Activated CD8-positive, alpha-beta memory T cell treated with anti-CD3 and anti-CD28 coated beads for 4 hours (primary cell): Measurements from ENCODE around the gene CCN5.
"Not testable (repeated sequence)": the region's sequence is repeated elsewhere in the genome, so short reads cannot be mapped to it uniquely, and the experiment has no call there.

Experiments
- DNase-seq, 2 donors: peaks; one replicate each; pipeline ENCODE4 v3.0.0-alpha.2; 2020; ENCODE audit warnings: low read depth in 2 of 2

The CCN5 gene

DNA sequence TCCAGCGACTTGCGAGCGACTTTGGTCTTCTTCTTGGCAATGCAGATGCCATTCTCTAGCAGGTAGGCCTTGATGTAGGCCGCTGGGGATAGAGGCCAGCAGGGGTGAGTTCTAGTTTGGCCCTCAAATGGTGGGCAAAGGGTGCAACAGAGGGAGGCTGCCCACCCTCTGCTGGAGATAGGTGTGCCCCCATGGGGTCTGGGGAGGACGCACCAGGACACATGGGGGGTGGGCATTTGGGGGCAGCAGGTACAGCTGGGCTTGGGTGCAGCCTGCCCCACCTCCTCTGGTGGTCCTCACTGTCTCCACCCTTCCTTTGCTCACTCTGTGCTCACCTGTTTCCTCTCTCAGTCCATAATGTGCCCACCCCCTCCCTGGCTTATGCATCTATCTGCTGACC lies 41.8 kb downstream of the CCN5 start:
- no peak for DNase-seq

DNA sequence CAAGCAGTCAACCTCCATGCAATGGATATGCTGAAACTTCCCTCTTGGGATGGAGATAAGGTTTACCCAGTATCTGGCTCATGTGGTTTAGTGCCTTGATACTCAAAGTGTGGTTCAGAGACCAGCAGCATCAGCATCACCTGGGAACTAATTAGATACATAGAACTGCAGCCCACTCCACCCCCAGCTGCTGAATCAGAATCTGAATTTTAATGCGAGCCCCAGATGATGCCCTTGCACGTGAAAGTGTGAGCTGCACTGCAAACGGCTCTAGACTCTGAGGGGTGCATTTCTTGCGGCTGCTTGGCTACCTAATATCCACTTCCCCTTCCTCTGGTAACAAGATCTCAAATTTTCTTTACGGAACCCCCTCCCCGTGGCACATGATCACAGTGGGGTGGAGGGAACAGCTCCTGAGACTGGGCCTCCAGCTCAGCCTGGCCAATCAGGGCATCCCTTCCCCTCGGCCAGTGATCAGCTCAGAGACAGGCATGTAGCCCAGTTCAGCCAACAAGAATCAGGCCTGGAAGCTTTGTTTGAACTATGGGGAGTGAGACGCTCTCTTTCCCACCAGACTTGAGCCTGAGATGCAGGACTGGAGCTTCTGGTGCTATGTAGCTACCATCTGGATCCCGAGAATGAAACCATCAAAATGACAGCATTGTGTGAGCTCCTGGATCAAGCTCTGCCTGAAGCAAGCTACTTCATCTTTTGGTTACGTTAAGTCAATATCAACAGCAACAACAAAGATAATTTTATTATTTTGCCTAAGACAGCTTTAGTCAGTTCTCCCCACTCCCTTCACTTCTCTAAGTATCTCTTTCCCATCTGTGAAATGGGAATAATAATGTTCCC lies 43.3 kb downstream of the CCN5 start:
- no peak for DNase-seq

DNA sequence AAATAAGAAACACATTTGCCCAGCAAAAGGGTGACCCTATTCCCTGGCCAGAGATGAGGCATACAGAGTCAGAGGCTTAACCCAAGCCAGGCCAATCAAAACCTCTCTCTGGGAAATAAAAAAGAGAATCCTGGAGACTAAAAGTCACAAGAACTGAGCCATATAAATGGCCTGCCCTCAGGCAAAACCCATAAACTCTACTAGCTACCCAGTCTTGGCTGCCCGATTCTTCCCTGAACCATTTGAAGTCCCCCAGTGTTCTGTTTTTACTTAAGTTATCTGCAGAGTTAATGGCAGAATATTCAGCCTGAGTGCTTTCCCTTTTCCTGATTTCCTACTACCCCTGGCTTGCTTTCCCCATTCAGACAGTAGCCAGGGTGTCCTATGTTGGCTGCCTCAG lies 44.4 kb downstream of the CCN5 start:
- DNase-seq = no peak

DNA sequence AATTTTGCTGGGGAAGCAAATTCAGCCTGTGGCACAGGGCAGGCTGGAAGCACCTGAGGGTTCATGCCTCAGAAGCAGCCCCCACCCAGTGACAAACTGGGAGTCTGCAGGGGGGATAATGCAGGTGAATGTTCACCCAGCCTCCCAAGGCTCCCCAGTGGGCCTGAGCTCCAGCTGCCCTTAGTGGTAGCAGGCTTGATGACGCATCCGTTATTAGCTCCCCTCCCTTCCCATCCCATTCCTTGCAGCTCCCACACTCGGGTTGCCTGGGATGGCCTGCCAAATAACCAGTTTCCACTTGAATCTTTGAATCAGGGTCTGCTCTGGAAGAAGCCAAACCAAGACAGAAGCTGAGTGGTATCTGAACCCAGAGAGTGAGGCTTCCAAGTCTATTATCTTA lies 46.3 kb downstream of the CCN5 start:
- DNase-seq = no peak

DNA sequence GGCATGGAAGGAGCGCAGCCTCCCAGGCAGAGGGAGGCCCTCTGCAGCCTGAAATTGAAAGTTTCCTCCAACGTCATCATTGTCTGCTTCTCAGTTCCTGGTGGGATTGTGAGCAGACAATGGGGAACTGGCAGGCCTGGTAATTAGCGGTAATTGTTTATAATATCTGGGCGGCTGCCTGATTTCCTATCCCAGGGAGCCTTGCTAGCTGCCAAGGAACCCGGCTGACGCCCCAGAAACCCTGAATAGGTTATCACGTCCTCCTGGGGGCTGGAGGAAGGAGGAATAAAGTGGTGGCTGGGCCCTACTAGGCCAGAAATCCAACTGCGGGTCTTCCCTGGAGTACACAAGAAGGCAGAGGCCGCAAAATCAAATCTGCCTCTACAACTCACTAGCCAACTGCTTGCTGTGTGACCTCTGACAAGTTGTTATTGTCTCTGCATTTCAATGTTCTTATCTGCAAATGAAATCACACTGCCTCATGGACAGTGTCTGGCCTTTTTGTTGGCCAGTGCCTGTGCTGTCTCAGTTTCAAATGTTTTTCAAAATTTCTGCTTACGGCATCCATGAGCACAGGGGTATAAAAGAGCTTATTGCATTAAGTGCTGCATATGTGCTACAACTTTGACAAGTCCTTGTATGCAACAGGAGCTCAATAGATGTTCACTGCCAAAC lies 47.4 kb downstream of the CCN5 start:
- DNase-seq = no peak

DNA sequence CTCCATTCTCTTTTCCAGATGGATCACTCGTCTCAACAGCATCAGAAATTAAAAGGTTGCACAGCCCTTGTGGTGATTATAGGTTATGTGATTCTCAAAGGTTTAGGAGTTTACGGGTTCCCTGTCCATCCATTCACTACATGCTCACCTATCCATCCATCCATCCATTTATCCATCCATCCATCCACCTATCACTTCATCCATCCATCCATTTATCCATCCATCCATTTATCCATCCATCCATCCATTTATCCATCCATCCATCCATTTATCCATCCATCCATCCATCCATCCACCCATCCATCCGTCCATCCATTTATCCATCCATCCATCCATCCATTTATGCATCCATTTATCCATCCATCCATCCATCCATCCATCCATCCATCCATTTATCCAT lies 48.6 kb downstream of the CCN5 start:
- not testable (repeated sequence) for DNase-seq

DNA sequence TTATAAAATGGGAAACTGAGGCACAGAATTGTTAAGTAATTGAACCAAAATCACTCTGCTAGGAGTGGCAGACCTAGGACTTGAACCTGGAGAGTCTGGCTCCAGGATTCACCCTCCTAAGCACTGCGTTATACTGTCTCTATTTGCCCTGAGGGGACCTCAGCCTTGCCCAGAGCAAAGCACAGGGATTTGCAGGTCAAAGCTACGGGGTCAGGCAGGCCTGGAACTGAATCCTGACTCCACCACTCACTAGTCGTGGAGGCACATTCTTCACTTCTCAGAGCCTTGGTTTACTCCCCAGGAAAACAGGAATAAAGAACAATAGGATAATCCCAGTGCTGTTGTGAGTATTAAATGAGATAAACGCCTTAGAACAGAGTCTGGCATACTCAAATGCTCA lies 49.9 kb downstream of the CCN5 start:
- DNase-seq = no peak

DNA sequence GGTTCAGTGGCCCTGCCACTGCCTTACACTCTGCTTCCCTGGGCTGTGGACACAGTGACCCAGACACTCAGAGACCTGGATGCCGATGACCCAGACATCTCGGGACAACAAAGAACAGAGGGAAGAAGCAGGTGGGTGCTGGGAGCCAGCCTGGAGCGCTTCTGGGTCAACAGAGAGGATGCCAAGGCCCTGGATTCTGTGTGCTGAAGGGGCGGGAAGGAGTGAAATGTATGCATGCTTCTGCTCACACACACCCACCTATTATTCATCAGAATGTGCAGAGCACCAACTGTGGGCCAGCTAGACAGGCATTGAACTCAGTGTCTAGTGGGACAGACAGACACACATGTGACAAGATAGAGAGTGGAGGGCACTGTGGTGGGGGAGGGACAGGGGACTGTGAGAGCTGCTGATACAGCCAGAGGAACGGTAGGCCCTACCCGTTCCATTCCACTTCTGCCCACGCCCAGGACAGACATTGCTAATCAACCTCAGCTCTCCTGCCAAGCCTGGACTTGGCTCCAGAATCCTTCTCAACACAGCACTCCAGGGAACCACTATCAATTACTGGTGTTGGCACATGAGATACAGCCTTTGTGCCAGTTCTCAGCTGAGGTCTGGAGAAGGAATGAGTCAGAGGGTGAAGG lies 50.7 kb downstream of the CCN5 start:
- DNase-seq = no peak

DNA sequence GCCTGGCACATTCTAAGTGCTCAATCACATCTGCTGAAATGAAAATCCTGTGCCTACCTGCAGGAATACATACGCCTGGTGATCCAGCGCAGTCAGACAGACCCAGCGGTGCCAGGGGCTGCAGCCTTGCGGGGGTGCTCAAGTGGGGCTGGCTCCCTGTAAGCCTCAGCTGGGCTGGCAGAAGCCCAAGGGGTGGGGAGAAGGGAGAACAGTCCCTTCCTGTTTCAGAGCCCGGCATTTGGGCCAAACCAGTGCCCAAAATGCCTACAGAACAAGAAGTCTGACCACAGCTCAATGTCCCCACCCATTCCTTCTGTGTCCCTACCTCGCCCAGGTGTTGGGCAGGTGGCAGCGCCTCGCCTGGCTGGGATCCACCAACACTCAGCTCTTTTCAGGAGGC lies 53.1 kb downstream of the CCN5 start:
- no peak for DNase-seq

DNA sequence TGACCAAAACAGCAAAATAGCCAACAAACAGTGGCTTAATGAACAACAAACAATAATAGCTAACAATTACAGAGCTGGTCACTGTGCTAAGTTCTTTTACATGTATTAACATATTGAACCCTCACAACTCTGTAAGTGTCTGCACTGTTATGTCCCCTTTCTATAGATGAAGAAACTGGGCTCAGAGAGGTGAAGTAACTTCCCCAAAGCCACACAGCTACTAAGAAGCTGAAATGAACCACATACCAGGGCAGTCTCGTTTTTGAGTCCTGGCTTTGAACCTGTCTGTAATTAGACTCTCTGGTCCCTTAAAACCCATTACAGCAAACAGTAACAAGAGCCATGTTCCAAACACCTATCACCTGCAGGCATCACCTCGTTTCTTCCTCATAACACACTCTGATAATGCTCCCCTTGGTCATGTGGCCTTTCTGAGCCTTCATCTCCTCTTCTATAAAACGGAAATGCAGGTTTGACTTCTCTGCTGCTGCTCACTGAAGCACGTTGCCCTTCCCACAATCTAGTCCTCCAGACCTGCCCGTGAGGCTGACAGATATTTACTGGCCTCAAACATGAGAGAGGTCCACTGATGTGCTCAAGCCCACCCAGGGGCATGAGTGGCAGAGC lies 53.8 kb downstream of the CCN5 start:
- DNase-seq = no peak

DNA sequence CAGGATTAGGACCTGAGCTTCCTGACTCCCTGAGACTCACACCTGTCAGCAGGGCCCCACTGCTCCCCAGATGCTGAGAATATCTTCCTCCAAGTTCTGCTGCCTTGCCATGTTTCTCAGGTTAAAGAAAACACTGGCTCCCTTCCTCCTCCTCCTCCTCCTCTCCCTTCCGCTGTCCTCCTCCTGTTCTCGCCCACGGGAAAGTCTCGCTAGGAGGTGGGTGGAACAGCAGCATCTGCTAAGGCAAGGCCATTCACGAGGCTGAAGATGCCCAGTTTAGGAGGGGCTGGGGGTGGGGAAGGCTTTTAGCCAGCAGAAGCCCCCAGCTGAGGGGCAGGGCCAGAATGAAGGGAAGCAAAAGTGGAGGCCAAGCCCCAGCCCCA lies 54.3 kb downstream of the CCN5 start:
- DNase-seq = no peak

DNA sequence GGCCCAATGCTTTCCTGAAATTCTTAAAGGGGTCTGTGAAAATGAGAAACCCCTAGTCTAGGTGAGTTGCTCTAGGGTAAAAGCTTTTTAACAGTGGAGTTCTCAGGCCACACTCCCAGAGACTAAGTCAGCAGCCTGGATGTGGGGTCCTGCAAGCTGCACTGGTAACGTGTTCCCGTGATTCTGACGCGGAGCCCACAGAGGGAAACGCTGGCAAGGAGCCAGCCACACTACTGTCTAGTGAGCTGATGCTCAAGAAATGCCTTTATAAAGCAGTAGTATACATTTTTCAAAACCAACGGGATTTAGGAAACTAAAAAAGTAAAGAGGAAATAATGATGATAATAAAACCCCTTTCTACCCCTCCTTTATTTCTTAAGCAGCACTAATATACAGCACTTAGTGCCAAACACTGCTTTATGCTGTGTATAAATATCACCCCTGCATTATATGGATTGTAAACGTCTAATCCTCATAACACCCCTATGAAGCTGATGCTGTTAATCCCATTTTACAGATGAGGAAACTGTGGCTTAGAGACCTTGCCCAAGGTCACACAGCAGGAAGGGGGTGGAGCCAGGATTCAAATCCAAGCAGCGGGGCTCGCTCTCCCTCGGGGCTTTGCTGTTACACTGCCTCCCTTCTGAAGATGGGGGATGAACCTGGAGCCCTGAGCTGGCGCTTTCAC lies 55.5 kb downstream of the CCN5 start:
- no peak for DNase-seq

DNA sequence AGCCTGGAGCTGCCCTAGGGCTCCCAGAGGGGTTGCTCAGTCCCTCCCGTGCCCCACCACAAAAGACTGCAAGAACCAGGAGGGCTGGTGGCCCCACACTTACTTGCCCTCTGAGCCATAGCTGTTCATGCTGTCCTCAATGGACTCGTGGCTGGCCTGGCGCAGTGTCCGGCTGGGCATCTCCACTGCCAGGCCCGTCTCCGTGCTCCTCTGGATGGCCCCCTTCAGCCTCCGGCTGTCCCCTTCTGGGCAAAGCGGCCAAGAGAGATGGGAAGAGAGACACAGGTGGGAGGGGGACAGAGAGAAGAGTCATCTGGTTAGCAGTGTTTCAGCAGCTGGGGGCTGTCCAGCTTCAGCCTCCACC lies 56.0 kb downstream of the CCN5 start:
- DNase-seq = no peak

DNA sequence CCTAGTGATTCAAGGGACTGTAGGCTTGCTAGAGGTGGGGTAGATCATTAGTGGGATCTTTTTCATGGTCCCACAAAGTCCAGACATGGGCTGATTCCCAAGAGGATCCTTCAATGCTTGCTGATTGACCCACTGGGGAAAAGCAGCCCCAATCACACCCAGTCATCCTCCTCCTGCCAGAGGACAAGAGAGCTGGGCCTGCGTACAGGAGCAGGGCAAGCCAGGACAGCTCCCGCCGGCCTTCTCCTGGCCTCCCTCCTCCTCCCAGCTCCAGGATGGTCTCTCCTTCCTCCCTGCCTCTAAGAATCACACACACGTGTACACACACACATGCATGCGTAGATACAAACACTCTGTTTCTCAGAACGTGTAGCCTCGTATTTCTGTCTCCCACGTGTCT lies 57.5 kb downstream of the CCN5 start:
- DNase-seq = no peak

DNA sequence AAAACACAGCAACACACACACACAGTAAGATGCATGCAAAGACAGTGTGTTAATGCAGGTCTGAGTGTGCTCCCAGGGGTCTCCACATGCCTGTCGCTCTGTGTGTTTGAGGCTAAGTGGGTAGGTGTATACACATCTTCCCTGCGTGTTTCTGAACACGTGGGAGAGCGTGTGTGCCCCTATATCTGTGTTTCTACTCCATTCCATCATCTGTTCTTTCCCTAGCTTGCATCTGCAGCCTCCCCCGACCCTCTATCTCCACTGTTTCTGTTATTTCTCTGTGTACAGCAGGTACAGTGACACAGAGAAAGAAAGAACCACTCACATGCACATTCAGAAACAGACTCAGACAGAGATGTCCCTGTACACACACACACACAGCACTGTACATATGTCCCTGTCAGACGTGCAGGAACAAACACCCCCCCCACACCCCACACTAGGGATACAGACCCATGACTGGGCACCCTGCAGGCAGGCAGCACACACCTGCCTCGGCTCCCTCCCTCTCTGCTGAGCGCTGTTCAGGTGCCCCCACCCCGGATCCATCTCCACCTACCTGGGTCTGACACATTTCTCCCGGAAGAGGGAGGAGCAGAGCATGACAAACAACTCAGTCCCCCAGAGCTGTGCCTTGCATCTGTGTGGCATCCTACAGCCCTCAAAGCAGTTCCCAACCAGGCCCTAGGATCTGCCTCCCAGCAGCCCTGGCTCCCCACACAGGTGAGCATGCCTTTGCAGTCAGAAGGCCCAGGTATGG lies 58.1 kb downstream of the CCN5 start:
- DNase-seq = no peak

DNA sequence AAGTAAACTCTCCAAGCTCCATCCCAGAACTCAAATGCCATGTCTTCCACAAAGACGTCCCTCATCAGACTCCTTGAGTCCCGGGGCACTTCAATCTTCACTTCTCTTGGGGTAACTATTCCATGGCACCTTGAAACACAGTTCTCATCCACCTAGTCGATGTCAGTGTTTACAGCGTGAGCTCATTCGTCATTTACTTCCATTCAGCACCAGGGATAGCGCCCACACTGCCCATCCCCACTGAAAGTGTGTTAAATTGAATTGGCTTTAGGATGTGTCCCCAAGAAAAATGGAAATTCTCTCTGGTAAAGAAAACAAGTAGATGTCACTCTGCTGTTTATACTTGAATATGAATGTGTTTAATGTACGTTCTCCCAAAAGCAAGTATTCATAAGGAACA lies 61.8 kb downstream of the CCN5 start:
- DNase-seq = no peak
